Inflammatory macrophage treated with lipopolysaccharide for 4 hours (primary cell): ENCODE data around the gene RGL4.

Experiments used
- DNase-seq: peaks from one replicate; pipeline ENCODE4 v3.0.0-alpha.2; 2020

RGL4 gene

DNA sequence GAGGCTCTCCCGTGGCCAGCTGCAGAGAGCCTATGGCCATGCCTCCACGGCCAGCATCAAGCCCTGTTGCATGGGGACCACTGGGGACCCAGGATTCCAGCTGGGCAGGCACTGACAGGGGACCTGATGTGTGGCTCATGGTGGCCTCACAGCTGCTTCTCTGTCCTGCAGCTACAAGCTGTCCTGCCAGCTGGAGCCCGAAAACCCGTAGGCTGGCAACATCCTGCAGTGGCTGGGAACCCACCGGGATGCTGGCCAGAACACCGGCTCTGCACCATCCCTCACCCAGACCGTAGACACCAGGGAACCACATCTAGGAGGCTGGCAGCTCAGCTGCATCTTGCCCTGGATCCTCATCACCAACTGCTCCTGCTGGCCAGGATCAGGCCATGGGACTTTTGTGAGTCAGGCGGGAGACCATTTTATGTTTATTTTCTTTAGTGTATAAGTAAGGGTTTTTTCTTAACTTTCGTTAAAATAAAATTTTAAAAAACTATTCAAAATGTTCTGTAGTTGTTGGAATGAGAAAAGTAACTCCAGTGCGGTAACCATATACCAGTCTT, 7.9 kb downstream of the RGL4 start:
- no peak for DNase-seq

DNA sequence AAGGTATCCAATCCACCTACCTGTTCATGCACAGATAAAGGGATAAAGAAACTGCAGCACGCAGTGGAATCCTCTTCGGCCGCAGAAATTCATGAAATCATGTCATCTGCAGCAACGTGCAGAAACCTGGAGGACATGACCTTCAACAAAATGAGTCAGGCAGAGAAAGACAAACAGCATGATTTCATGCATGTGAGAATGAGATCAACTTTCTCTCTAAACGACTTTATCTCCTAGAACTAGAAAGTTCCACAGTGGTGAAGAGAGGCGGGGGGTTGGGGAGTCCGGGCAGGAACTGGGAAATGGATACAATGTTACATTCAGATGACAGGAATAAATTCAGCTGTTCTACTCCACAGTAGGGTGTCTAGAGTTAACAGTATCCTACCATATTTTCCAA, 9.9 kb downstream of the RGL4 start:
- DNase-seq = no peak

DNA sequence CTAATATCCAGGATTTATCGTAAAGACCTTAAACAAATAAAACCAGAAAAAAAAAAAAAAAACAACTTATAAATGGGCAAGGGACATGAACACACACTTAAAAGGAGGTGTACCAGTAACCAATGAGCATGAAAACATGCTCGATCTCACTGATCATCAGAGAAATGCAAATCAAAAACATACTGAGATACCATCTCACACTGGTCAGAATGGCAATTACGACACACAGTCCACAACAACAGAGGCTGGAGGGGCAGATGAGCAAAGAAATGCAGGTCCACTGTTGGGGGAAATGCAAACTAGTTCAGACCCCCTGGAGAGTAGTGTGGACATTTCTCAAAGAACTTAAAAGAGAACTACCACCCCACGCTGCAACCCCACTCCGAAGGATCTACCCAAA, 13.2 kb downstream of the RGL4 start:
- DNase-seq = no peak

DNA sequence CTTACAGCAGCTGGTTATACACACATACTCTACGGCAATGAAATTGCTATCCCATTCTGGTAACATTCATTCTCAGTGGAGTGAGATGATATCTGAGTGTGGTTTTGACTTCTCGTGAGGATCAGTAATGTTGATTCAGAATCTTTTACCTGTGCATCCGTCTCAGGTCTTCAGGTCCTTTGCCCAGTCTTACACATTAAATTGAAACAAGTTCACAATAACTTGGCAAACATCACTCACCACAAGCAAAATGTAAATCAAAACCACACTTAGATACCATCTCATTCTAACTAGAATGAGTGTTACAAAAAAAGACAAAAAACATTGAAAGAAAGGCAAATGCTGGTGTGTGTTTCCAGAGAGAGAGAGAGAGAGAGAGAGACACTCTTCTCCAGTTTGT, 14.0 kb downstream of the RGL4 start:
- DNase-seq = no peak

DNA sequence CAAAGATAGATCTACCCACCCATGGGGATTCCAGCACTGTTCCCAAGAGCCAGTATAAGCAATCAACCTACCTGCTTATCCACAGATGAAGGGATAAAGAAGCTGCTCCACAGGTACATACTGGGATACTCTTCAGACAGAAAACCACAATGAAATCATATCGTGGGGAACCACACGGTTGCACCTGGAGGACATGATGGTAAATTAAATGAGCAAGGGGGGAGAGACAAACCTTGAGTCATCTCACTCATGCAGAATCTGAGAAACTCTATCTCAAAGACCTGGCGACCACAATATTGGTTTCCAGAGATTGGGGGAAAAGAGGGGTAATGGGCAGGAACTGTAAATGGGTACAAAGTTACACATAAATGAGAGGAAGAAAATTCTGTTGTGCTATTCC, 14.5 kb downstream of the RGL4 start:
- DNase-seq = no peak

DNA sequence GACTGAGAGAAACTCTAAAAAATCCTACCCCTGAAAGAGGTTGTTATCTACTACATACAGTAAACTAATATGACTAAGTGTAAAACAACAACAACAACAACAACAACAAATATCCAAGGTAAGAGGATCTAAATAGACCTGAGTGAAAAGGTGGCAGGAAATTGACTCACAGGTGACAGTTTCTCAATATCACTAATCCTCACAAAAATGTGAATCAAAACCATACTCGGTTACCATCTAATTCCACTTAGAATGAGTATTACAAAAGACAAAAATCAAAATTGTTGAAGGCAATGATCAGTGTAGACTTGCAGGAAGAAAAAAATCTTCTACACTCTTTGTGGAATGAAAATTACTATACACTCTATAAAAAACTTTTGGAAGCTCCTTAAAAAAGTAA, 17.5 kb downstream of the RGL4 start:
- DNase-seq = no peak

DNA sequence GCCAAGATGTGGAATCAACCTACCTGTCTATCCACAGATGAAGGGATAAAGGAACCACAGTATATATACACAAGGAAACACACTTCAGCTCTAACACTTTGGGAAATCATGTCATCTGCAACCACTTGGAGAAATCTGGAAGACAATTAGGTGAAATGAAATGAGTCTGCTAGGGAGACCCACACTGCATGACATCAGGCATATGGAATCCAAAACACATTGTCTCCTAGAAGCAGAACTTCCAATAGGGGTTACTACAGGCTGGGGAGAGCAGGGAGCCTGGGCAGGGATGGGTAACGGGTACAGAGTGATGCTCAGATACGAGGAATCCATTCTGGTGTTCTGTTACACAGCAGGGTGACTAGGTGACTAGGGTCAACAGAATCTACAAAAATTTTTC, 18.3 kb downstream of the RGL4 start:
- DNase-seq = no peak

DNA sequence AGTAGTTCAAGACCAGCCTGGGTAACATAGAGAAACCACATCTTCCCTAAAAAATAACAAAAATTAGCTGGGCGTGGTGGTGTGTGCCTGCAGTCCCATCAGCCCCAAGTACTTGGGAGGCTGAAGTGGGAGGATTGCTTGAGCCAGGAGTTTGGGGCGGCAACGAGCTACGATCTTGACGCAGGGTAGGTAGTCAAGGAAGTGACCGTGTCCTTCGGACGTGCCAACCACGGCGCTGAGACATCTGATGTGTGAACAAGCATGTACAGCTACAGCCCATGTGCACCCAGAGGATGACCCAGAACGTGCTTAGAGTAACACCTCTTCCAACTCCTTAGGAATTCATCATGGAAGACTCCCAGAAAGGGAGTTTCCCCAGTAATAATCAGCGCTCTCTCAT, 21.4 kb downstream of the RGL4 start:
- no peak for DNase-seq

DNA sequence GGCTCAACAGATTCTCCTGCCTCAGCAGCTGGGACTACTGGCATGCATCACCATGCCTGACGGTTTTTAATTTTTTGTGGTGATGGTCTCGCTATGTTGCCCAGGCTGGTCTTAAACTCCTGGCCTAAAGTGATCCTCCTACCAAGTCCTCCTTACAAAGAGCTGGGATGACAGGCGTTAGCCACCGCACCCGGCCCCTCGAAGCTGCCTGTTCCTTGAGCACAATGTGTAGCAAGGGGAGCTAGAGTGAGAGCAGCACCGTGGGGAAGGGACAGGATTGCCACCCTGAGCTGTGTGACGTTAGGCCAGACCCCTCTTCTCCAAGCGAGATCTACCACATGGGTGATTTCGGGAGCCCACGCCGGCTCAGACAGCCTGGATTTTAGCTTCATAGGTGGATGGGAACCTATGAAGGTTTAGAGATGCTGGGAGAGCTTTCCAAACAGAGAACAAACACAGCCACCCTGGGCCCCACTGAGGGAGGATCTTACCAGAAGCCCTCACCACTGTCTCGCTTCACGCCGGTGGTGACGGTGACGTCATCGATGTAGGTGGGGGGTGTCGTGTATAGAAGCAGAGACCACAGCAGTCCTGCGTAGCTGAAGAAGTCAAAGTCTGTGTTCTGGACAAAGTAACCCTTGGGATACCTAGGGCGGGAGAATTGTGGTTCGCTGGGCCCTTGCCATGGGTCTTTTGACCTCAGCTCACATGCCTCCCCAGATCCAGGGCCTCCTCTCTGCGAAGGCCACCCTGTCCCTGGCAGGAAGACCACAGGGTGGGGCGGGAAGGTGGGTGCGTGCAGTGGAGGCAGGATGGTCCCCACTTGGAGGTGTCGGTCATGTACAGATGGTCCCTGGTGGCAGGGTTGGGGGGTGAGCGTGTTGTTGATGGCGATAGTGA, 23.1 kb downstream of the RGL4 start:
- no peak for DNase-seq

DNA sequence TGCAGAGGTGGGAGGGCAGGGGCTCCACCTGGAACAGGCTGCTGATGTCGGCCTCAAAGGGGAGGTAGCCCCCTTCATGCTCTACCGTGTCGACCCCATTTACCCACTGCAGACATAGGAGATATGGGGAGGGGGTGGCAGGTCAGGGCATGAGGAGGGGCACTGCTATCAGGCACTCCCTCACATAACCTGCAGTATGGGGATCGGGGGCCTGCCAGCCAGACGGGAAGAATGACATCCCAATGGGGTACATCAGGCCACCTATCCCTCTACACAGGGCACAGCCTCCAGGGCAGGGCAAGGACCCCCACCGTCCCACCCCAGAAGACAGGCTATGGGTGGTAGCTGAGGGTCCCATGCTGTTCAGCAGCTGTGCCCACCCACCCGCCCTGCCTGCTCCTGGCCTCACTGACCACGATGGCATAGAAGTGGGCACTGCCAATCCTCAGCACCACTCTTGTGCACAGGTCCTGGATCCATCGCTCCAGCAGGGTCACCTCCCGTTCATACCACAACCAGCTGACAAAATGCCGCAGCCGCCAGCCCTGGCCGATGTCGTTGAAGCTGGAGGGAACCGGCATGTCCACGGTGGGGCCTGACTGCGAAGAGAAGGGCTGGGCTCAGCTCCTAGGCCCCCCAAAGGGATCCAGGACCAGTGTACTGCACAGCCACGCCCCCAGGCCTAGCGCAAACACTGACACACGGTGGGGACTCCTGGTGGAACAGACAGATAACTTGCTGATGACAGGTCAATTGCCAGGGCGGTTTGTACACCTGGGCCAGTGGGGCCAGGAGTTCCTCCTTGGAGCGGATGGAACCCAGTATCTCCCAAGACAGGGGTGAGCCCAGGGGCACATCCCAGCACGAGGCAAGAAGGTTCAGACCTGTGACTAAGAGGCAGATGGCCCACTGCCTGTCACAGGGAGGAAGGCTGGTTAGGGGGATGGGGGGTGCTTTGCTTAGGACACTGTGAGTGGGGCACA, 24.1 kb downstream of the RGL4 start:
- DNase-seq = no peak

DNA sequence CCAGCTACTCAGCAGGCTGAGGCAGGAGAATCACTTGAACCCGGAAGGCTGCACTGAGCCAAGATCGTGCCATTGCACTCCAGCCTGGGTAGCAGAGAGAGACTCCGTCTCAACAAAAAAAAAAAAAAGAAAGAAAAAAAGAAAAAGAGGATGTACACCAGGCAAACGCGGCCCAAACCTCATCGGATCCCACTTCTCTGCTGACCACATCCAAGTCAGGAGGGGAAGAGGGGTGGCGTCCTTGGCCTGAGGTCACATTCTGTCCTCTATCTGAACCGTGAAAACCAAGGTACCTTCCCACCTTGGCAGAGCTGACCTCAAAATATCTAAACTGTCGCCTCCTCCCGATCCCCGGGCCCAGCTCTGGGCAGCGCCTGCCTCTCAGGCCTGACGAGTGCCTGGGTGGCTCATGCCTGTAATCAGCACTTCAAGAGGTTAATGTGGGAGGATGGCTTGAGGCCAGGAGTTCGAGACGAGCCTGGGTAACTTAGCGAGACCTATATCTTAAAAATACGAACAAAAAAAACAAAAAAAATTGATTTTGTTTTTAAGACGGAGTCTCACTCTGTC, 25.1 kb downstream of the RGL4 start:
- peak; percentile 35 for DNase-seq

DNA sequence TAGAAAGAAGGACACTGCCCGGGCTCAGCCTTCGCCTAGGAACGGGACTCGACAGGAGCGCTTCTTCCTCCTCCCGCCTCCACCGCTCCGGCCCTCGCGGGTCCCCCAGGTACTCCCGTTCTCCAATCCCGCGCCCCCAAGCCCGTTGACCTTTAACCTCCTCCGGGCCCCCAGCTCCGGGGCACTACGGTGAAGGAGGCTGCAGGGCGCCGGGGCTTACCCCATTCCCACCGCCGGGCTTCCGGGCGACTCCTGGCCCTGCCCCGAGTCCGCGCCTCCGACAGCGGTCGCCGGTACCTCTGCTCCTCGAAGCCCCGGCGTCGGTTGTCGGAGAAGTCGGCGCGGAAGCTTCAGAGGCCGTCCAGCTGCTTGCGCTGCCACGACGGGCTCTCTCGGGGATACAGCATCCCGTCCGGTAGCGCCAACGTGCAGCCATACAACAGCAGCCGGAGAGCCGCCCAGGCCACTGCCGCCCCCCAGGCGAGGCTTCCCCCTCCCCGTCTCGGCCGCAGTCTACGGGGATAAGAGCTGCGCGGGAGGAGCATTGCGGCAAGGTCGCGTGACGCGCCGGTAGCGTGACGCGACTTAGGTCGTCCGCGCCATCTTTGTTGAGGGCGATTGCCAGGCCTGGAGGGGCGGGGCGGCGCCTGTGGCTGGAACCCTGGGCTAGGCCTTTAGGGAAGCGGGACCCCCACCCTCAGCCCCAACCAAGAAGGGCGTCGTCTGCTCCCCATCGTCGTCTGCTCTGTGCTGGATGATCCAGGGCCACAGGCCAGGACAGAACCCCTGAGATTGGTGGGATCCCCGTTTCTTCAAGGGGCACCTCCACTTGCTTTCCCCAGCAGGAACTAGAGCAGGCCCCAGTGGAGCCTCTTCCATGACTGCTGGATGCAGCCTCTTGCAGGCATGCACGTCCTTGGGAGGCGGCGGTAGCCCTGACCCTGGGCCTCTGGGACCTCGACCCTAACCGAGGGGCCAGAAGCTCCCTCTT, 26.3 kb downstream of the RGL4 start:
- peak; percentile 81 for DNase-seq

DNA sequence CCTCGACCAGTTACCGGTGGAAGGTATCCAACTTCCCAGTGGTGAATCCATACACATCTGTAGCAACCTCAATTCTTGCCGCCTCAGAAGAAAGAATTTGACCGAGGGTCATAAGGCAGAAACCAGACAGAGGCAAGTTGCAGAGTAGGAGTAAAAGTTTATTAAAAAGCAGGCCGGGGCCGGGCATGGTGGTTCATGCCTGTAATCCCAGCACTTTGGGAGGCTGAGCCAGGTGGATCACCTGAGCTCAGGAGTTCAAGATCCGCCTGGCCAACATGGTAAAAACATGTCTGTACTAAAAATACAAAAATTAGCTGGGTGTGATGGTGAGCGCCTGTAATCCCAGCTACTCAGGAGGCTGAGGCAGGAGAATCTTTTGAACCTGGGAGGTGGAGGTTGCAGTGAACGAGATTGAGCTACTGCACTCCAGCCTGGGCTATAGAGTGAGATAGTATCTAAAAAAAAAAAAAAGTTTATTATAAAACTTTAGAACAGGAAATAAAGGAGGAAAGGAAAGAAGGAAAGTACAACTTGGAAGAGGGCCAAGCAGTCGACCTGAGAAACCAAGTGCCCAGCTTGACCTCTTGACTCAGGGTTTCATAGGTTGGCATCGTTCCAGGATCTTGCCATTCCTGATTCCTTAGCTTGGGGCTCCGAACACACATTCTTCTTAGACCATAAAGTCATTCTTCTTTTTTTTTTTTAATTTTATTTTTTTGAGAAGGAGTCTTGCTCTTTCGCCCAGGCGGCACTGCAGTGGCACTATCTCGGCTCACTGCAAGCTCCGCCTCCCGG, 27.8 kb downstream of the RGL4 start:
- DNase-seq = no peak

DNA sequence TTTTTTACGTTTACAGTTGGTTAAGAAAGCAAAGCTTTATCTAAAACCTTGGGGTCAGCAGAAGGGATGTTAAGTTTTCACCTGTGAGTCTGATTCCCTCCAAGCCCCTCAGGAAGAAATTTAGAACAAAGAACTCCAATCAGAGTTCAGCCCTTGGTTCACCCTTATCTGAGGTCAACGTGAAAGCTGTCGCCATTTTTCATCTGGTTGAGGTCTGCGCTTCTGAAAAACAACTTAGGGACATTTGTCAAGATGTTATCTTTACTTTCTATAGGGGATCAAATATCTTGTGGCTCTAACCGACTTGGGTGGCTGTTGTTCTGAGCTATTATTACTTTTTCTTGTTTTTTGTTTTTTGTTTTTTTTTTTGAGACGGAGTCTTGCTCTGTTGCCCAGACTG, 30.0 kb downstream of the RGL4 start:
- no peak for DNase-seq

DNA sequence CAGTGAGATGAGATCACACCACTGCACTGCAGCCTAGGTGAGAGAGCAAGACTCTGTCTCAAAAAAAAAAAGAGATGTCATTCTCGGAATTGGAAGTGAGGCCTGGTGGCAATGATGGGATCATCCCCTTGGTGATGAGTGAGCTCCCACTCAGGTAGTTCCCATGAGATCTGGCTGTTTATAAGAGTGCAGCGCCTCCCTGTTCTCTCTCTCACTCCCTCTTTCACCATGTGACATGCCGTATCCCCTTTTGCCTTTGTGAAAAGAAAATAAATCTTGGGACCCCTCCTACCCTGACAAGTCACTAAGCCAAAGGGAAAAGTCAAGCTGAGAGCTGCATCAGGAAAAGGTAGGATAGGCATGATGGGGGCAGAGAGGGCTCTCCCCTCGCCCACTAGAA, 31.3 kb downstream of the RGL4 start:
- DNase-seq = no peak

DNA sequence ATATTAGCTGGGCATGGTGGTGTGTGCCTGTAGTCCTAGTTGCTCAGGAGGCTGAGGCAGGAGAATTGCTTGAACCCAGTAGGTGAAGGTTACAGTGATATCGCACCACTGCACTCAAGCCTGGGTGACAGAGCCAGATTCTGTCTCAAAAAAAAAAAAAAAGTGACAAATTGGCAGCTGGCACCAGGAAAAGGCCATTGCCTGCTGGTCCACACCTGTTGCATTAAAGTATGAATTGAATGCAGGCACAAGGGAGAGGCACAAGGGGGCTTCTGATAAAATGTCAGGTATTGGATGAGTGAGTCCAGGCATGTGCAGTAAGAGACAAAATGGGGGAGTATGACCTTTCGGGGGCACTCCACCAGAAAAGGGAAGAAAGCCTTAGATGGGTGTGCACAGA, 31.9 kb downstream of the RGL4 start:
- DNase-seq = no peak

DNA sequence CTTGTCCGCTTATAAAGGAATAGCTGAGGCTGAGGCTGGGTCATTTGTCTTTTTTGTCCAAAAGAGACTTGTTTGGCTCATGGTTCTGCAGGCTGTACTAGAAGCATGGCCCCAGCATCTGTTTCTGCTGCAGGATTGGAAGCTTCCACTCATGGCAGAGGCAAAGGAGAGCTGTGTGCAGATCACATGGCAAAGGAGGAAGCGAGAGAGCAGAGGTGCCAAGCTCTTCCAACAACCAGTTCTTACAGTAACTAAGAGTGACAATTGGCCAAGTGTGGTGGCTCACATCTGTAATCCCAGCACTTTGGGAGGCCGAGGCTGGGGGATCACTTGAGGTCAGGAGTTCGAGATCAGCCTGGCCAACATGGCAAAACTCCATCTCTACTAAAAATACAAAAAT, 37.3 kb downstream of the RGL4 start:
- DNase-seq = peak; percentile 47

DNA sequence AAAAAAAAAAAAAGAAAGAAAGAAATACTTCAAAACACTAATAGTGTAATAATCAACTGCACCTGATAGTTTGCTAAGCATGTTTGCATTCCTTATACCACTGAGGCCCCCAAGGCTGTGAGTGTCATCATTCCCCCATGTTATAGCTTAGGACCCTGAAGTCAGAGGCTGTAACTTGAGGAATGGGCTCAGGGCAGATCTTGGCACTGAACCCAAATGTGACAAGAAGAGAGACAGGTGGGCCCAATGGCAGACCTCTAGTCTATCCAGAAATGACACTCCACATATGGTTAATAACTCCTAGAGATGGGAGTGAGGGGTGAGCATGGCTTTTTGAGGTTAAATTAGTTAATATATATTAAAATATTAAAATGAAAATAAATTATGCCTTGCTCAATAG, 46.9 kb downstream of the RGL4 start:
- no peak for DNase-seq

DNA sequence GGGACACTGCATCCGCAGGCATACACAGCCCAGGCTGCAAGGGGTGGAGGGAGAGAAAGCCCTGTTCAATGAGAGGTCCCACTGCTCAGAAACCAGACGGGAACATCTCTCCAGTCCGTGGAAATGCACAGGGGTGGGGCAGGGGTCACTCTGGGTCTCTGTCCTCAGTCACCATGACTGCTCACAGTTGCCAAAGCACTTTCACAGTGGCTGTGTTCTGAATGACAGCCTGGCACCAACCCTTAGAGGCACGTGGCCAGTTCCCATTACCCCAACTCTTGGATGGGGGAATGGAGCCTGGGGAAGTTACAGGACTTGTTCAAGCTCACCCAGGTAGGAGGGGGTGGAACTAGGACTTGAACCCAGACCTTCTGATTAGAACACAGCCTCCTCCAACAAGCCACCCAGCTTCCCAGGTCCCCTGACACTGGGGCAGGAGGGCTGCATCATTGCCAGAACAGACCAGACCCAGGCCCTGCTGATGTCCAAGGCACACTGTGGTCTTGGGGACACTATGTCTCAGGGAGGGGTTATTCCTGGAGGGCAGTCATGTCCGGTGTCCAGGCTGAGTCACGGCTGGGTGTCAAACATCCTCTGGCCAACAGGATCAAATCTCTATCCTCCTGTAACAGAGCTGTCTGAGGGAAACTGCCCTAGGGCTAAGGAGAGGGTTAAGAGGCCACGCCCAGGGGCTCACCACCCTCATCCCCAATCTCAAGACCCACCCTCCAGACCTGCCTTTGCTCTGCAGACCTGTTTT, 51.9 kb downstream of the RGL4 start:
- DNase-seq = no peak

DNA sequence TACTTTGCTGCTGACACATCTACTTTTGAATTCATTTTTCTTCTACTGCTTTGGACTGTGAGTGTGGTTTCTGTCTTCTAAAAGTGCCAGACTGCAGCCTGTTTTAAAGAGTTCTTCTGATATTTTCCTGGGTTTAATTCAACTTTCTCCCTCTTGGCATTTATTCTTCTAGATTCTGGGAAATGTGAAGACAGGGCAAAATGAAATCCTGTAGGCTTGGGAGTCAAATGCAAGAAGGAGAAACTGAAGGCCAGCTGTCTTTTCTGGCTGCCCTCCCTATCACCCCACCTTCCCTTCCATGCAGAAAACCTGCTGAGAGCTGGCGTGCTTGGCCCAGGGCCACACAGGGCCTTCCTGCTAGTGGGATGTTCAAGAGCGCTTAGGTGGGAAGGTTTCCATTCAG, 52.5 kb downstream of the RGL4 start:
- no peak for DNase-seq
